COR-L47 (cell line): Measurements from ENCODE around the gene COA3.

ENCODE experiments used
- DNase-seq: peaks from one replicate; lab custom pipeline; 2025; lab: John Stamatoyannopoulos, UW

Gene COA3

GRCh38 chr17:42798383-42799380 lies at the start of gene COA3, which contains the start of gene CNTD1:
COA3 (minus strand) TSS chr17:42798704; CDS start chr17:42798681, 23 bp downstream.
CNTD1 (plus strand) TSS chr17:42798861; CDS start chr17:42799068, 207 bp downstream.
- DNase-seq = peak; percentile 46

GRCh38 chr17:42848093-42848492 lies 49.6 kb upstream of the COA3 start:
- DNase-seq = no peak

GRCh38 chr17:42846594-42847280 lies 48.2 kb upstream of the COA3 start:
- DNase-seq = no peak

- no peak for DNase-seq
Measured at GRCh38 chr17:42845918-42846593, 47.6 kb upstream of the COA3 start.

GRCh38 chr17:42845556-42845917 lies 47.0 kb upstream of the COA3 start:
- DNase-seq = no peak

GRCh38 chr17:42844761-42845555 lies 46.5 kb upstream of the COA3 start:
- no peak for DNase-seq

GRCh38 chr17:42844271-42844670 lies 45.8 kb upstream of the COA3 start, which contains the start of gene AOC2:
AOC2 (plus strand) TSS chr17:42844580; CDS start chr17:42844627, 47 bp downstream.
- DNase-seq = no peak

GRCh38 chr17:42843358-42843934 lies 44.9 kb upstream of the COA3 start:
- DNase-seq = peak; percentile 51

- no peak for DNase-seq
Measured at GRCh38 chr17:42841975-42842685, 43.6 kb upstream of the COA3 start.

GRCh38 chr17:42835732-42836131 lies 37.2 kb upstream of the COA3 start:
- no peak for DNase-seq

GRCh38 chr17:42833767-42834422 lies 35.4 kb upstream of the COA3 start:
- no peak for DNase-seq

GRCh38 chr17:42832934-42833766 lies 34.6 kb upstream of the COA3 start, which contains the start of gene PSME3:
PSME3 (plus strand) TSS chr17:42833397; CDS start chr17:42833632, 235 bp downstream.
- peak; percentile 73 for DNase-seq

- DNase-seq = no peak
Measured at GRCh38 chr17:42832213-42832933, 33.9 kb upstream of the COA3 start.

- no peak for DNase-seq
Measured at GRCh38 chr17:42830971-42831370, 32.5 kb upstream of the COA3 start.

GRCh38 chr17:42827472-42827871 lies 29.0 kb upstream of the COA3 start:
- no peak for DNase-seq

- DNase-seq = no peak
Measured at GRCh38 chr17:42821176-42821575, 22.7 kb upstream of the COA3 start.

- peak; percentile 35 for DNase-seq
Measured at GRCh38 chr17:42819939-42820535, 21.5 kb upstream of the COA3 start.

GRCh38 chr17:42818379-42818778 lies 19.9 kb upstream of the COA3 start:
- no peak for DNase-seq
